Right atrium auricular region (tissue), 2 donors: ENCODE data around the gene PLA2G4B. TPM values are rescaled to one million over a fixed set of nuclear protein-coding genes. Genes with fewer than 3 reads are reported as not detected.

Source experiments
- DNase-seq: peaks from one replicate; pipeline ENCODE4 v3.0.0-alpha.2; 2019; ENCODE audit warnings: low spot score
- H3K27ac ChIP-seq, 2 donors: fragments of 200-600 bp; sonication (generic); 1 replicate in 1 of 2; 2 replicates in 1 of 2; pipeline ENCODE4 v1.5.1; 2016 to 2019
- H3K27me3 ChIP-seq, 2 donors: fragments of 200-600 bp; sonication (generic); one replicate each; pipeline versions ENCODE4 v1.5.1 to v1.6.0; 2017 to 2019
- H3K36me3 ChIP-seq: fragments of 200-600 bp; sonication (generic); one replicate; pipeline ENCODE4 v1.5.1; 2016
- H3K4me1 ChIP-seq, 2 donors: fragments of 200-600 bp; sonication (generic); one replicate each; pipeline versions ENCODE4 v1.5.1 to v1.6.0; 2017 to 2019
- H3K4me3 ChIP-seq, 2 donors: fragments of 200-600 bp; sonication (generic); 1 replicate in 1 of 2; 2 replicates in 1 of 2; pipeline ENCODE4 v1.5.1; 2017 to 2019; ENCODE audit warnings: mild to moderate bottlenecking in 1 of 2, moderate library complexity in 1 of 2
- H3K9me3 ChIP-seq, 2 donors: fragments of 200-600 bp; sonication (generic); one replicate each; pipeline ENCODE4 v1.5.1; 2019
- CTCF ChIP-seq, 2 donors: fragments of 200-600 bp; sonication (generic); IDR thresholded peaks; one replicate each; pipeline ENCODE4 v1.5.1; 2019; ENCODE audit warnings: antibody characterized with exemption in 2 of 2
- total RNA-seq, 2 donors: library from RNA; depleted of rRNA; stranded (reverse); fragments of >200 nt; gene quantifications; one replicate each; pipeline ENCODE4 v1.1.0, GENCODE V29; 2016

The PLA2G4B gene
- total RNA-seq, 2 donors from 2014 or later = 1.3 to 1.4 TPM

- no peak for TF ChIP-seq CTCF (IDR thresholded peaks at IDR 0.05)
- peaks cover 0 to 4% of the 10 kb centered on the region in 2 donors for H3K4me1 ChIP-seq
- no peaks in the 10 kb centered on the region for H3K27me3 ChIP-seq
- H3K27ac ChIP-seq = no peak overlapping the region
- no peaks in the 10 kb centered on the region for H3K9me3 ChIP-seq
- H3K36me3 ChIP-seq = peaks cover 59% of the 10 kb centered on the region
- no peak for DNase-seq
- H3K4me3 ChIP-seq = no peak overlapping the region
Measured at GRCh38 chr15:41822471-41822870, 16.2 kb upstream of the PLA2G4B start.

- no peak overlapping the region for H3K27ac ChIP-seq
Measured at GRCh38 chr15:41822957-41823356, 15.7 kb upstream of the PLA2G4B start.

GRCh38 chr15:41823502-41823901 is 15.1 kb upstream of the PLA2G4B start:
- Histone ChIP-seq H3K4me3 (no peak overlapping the region), H3K36me3 (peaks cover 49% of the 10 kb centered on the region), H3K9me3 (no peaks in the 10 kb centered on the region), H3K27ac (no peak overlapping the region), H3K4me1 (peaks cover 0 to 7% of the 10 kb centered on the region in 2 donors), H3K27me3 (no peaks in the 10 kb centered on the region)
- DNase-seq = no peak
- no peak for TF ChIP-seq CTCF (IDR thresholded peaks at IDR 0.05)

More at GRCh38 chr15:41822957-41823356, 15.7 kb upstream of the PLA2G4B start:
- H3K4me3 ChIP-seq = no peak overlapping the region
- H3K36me3 ChIP-seq = peaks cover 54% of the 10 kb centered on the region
- peaks cover 0 to 6% of the 10 kb centered on the region in 2 donors for H3K4me1 ChIP-seq
- TF ChIP-seq CTCF (IDR thresholded peaks at IDR 0.05) = no peak
- no peaks in the 10 kb centered on the region for H3K9me3 ChIP-seq
- H3K27me3 ChIP-seq = no peaks in the 10 kb centered on the region
- DNase-seq = no peak

GRCh38 chr15:41824062-41824745 is 14.4 kb upstream of the PLA2G4B start:
- H3K27ac ChIP-seq = no peak overlapping the region
- no peak for DNase-seq
- no peaks in the 10 kb centered on the region for H3K9me3 ChIP-seq
- H3K36me3 ChIP-seq = peaks cover 42% of the 10 kb centered on the region
- no peak overlapping the region for H3K4me3 ChIP-seq
- no peak for TF ChIP-seq CTCF (IDR thresholded peaks at IDR 0.05)
- no peaks in the 10 kb centered on the region for H3K27me3 ChIP-seq
- H3K4me1 ChIP-seq = peaks cover 0 to 14% of the 10 kb centered on the region in 2 donors

GRCh38 chr15:41825145-41825544 is 13.5 kb upstream of the PLA2G4B start:
- TF ChIP-seq CTCF (IDR thresholded peaks at IDR 0.05) = no peak
- Histone ChIP-seq H3K36me3 (peaks cover 39% of the 10 kb centered on the region), H3K27ac (no peak overlapping the region), H3K4me1 (peaks cover 0 to 19% of the 10 kb centered on the region in 2 donors), H3K4me3 (no peak overlapping the region), H3K27me3 (no peaks in the 10 kb centered on the region), H3K9me3 (no peaks in the 10 kb centered on the region)
- no peak for DNase-seq
